ENCODE measurements around the gene ASTE1.

DNA sequence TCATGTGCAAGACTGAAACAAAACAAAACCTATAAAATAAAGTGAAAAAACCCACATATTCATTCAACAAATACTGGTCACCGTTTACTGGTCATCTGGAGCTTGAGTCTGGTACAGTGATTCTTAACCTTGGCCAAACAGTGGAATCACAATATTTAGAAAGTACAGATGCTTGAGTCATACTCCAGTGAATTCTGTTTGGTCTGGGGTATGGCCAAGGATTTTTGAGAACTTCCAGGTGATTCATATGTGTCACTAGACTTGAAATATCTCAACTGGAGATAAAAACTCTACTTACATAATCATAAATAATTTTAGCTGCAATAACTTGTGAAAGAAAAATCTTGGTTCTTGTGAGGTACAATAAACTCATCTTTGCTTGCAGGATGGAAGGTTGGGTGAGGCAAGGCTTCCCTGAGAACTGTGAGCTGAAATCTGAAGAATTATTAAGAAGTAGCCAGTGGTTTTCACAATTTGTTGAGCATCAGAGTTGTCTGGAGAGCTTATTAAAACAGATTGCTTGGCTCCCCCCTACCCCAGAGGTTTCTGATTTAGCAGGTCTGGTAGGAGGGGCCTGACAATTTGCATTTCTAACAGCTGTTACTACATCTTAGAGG lies 9.7 kb upstream of the ASTE1 start:
- TF ChIP-seq, protein P1, sequence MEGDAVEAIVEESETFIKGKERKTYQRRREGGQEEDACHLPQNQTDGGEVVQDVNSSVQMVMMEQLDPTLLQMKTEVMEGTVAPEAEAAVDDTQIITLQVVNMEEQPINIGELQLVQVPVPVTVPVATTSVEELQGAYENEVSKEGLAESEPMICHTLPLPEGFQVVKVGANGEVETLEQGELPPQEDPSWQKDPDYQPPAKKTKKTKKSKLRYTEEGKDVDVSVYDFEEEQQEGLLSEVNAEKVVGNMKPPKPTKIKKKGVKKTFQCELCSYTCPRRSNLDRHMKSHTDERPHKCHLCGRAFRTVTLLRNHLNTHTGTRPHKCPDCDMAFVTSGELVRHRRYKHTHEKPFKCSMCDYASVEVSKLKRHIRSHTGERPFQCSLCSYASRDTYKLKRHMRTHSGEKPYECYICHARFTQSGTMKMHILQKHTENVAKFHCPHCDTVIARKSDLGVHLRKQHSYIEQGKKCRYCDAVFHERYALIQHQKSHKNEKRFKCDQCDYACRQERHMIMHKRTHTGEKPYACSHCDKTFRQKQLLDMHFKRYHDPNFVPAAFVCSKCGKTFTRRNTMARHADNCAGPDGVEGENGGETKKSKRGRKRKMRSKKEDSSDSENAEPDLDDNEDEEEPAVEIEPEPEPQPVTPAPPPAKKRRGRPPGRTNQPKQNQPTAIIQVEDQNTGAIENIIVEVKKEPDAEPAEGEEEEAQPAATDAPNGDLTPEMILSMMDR (IDR thresholded peaks at IDR 0.05) = no peak
- TF ChIP-seq POLR2A (IDR thresholded peaks at IDR 0.05) (no peak), POLR2AphosphoS5 (IDR thresholded peaks at IDR 0.05) (no peak)
